Measurements from ENCODE around the gene IFNAR2.

- TF ChIP-seq POLR2A (IDR thresholded peaks at IDR 0.05; ENCODE audit: low read length) (no peak), GATA1 (IDR thresholded peaks at IDR 0.05; ENCODE audit: low read depth, low read length) (no peak)
These were observed 15.0 kb downstream of the IFNAR2 start for GRCh38 chr21:33244779-33245105.
